Measurements from ENCODE around the gene LRRIQ4.

DNA sequence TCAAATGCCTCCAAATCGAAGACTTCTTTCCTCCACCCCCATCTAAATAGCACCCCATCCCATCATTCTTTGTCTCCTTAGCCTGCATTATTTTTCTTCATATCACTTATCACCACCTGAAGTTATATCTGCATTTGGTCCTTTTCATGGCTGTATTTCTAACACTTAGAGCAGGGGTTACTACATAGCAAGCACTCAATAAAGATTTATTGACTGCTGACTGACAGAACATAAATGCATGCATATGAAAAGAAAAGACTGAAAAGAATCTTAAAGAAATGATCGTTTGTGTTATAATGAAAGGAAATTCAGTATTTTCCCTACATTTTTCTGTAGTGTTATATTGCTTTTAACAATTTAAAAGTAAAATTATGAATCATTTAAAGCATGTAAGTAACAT, 55.7 kb downstream of the LRRIQ4 start:
- TF ChIP-seq, protein P1, sequence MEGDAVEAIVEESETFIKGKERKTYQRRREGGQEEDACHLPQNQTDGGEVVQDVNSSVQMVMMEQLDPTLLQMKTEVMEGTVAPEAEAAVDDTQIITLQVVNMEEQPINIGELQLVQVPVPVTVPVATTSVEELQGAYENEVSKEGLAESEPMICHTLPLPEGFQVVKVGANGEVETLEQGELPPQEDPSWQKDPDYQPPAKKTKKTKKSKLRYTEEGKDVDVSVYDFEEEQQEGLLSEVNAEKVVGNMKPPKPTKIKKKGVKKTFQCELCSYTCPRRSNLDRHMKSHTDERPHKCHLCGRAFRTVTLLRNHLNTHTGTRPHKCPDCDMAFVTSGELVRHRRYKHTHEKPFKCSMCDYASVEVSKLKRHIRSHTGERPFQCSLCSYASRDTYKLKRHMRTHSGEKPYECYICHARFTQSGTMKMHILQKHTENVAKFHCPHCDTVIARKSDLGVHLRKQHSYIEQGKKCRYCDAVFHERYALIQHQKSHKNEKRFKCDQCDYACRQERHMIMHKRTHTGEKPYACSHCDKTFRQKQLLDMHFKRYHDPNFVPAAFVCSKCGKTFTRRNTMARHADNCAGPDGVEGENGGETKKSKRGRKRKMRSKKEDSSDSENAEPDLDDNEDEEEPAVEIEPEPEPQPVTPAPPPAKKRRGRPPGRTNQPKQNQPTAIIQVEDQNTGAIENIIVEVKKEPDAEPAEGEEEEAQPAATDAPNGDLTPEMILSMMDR (IDR thresholded peaks at IDR 0.05; ENCODE audit: borderline replicate concordance, extremely low read depth, low read length, poor library complexity, severe bottlenecking), result no peak
- no peak for TF ChIP-seq EZH2 (IDR thresholded peaks at IDR 0.05; ENCODE audit: borderline replicate concordance, low read depth, low read length, severe bottlenecking)

Measured in DND-41 (cell line).